ENCODE data around the gene PPP1R14C. TPM values are rescaled to one million over a fixed set of nuclear protein-coding genes. Genes with fewer than 3 reads are reported as not detected.

PPP1R14C gene
- total RNA-seq, 1 experiment from 2014 or later, result 12.1 TPM

GRCh38 chr6:150249261-150249660 is 106.4 kb downstream of the PPP1R14C start:
- H3K9me2 ChIP-seq (ENCODE audit: insufficient read depth), result no peaks in the 10 kb centered on the region; the same call in 1 of the 2 replicates
- ChIA-PET POLR2A (ENCODE audit: unreplicated experiment) (no interaction called here), CTCF (interaction anchor here (0.6 kb wide), 1 partner anchor 452 kb away, joined by 4 read pairs; no protein-coding TSS in a partner anchor)
- H3K4me2 ChIP-seq, result no peak overlapping the region
- no peaks in the 10 kb centered on the region for H3K36me3 ChIP-seq (ENCODE audit: low read depth)
- H3K79me2 ChIP-seq (ENCODE audit: low read depth), result no peaks in the 10 kb centered on the region
- TF ChIP-seq EZH2 (IDR thresholded peaks at IDR 0.05; ENCODE audit: low read depth) (no peak), CTCF (conservative IDR thresholded peaks at IDR 0.05) (no peak)
- no peak overlapping the region for H3K4me3 ChIP-seq
- peaks cover 4% of the 10 kb centered on the region; the same call in 1 of the 2 replicates for H3K9me3 ChIP-seq (ENCODE audit: insufficient read depth, low read depth)
- H4K20me1 ChIP-seq (ENCODE audit: insufficient read depth), result no peaks in the 10 kb centered on the region
- no TSS peak for BruUV-seq (replicated peaks)
- intact Hi-C loops (cut with micrococcal nuclease; ENCODE audit: unreplicated experiment), result no loop called here
- H3F3A ChIP-seq (ENCODE audit: insufficient read depth, low read depth), result peaks cover 3% of the 10 kb centered on the region; the same call in 1 of the 2 replicates
- DNase-seq, result no peak
- no peak overlapping the region for H2AFZ ChIP-seq
- no peak overlapping the region for H3K27ac ChIP-seq
- peaks cover 20% of the 10 kb centered on the region for H3K4me1 ChIP-seq (replicated peaks; ENCODE audit: insufficient read depth)
- no peaks in the 10 kb centered on the region for H3K27me3 ChIP-seq (ENCODE audit: insufficient read depth, low read depth)

- intact Hi-C loops (cut with micrococcal nuclease; ENCODE audit: unreplicated experiment), result loop anchor here (5.0 kb wide), 1 partner anchor 44 kb away; no protein-coding TSS in a partner anchor
- H3K4me2 ChIP-seq, result no peak overlapping the region
- no peaks in the 10 kb centered on the region for H3K27me3 ChIP-seq (ENCODE audit: insufficient read depth, low read depth)
- H3K4me3 ChIP-seq, result no peak overlapping the region
- TF ChIP-seq CTCF (conservative IDR thresholded peaks at IDR 0.05) (no peak), EZH2 (IDR thresholded peaks at IDR 0.05; ENCODE audit: low read depth) (no peak)
- peaks cover 4% of the 10 kb centered on the region; the same call in 1 of the 2 replicates for H3F3A ChIP-seq (ENCODE audit: insufficient read depth, low read depth)
- no peak overlapping the region for H3K27ac ChIP-seq
- H3K9me2 ChIP-seq (ENCODE audit: insufficient read depth), result no peaks in the 10 kb centered on the region
- H3K79me2 ChIP-seq (ENCODE audit: low read depth), result no peaks in the 10 kb centered on the region
- peaks cover 36% of the 10 kb centered on the region for H3K4me1 ChIP-seq (replicated peaks; ENCODE audit: insufficient read depth)
- no peaks in the 10 kb centered on the region for H4K20me1 ChIP-seq (ENCODE audit: insufficient read depth)
- DNase-seq, result peak in 1 of 2 experiments; percentile 22
- H3K36me3 ChIP-seq (ENCODE audit: low read depth), result no peaks in the 10 kb centered on the region
- POLR2A ChIA-PET (ENCODE audit: unreplicated experiment), result no interaction called here
- no peak overlapping the region for H2AFZ ChIP-seq
- CTCF ChIA-PET, result no interaction called here
- H3K9me3 ChIP-seq (ENCODE audit: insufficient read depth, low read depth), result peaks cover 5% of the 10 kb centered on the region; the same call in 1 of the 2 replicates
- BruUV-seq (replicated peaks), result no TSS peak
These were observed 108.0 kb downstream of the PPP1R14C start for GRCh38 chr6:150250826-150251225.

GRCh38 chr6:150251566-150252186 is 108.8 kb downstream of the PPP1R14C start:
- ChIA-PET POLR2A (ENCODE audit: unreplicated experiment) (no interaction called here), CTCF (no interaction called here)
- H3F3A ChIP-seq (ENCODE audit: insufficient read depth, low read depth), result peaks cover 11% of the 10 kb centered on the region
- no peak overlapping the region for H2AFZ ChIP-seq
- no peak for DNase-seq
- no peaks in the 10 kb centered on the region for H3K9me2 ChIP-seq (ENCODE audit: insufficient read depth)
- H4K20me1 ChIP-seq (ENCODE audit: insufficient read depth), result no peaks in the 10 kb centered on the region
- TF ChIP-seq EZH2 (IDR thresholded peaks at IDR 0.05; ENCODE audit: low read depth) (no peak), CTCF (conservative IDR thresholded peaks at IDR 0.05) (no peak)
- no peak overlapping the region for H3K4me3 ChIP-seq
- peaks cover 5% of the 10 kb centered on the region; the same call in 1 of the 2 replicates for H3K9me3 ChIP-seq (ENCODE audit: insufficient read depth, low read depth)
- H3K79me2 ChIP-seq (ENCODE audit: low read depth), result no peaks in the 10 kb centered on the region
- H3K4me1 ChIP-seq (replicated peaks; ENCODE audit: insufficient read depth), result peaks cover 43% of the 10 kb centered on the region
- intact Hi-C loops (cut with micrococcal nuclease; ENCODE audit: unreplicated experiment), result loop anchor here (5.0 kb wide), 1 partner anchor 44 kb away; no protein-coding TSS in a partner anchor
- H3K36me3 ChIP-seq (ENCODE audit: low read depth), result no peaks in the 10 kb centered on the region
- no peaks in the 10 kb centered on the region for H3K27me3 ChIP-seq (ENCODE audit: insufficient read depth, low read depth)
- H3K27ac ChIP-seq, result 0 out of 2 replicates have a peak overlapping the region, but pooled peaks have one; percentile 49
- BruUV-seq (replicated peaks), result no TSS peak
- H3K4me2 ChIP-seq, result no peak overlapping the region

Data from PC-9 (cell line).